Transverse colon (tissue), 4 donors: ENCODE data around the gene TWNK. TPM values are rescaled to one million over a fixed set of nuclear protein-coding genes. Genes with fewer than 3 reads are reported as not detected.

ENCODE experiments used
- DNase-seq: peaks from one replicate; pipeline ENCODE4 v3.0.0-alpha.2; 2019
- H3K27ac ChIP-seq, 4 donors: fragments of 200-600 bp; sonication (generic); 2 replicates each; pipeline ENCODE4 v1.5.1; 2016 to 2018; ENCODE audit warnings: inconsistent platforms in 4 of 4
- H3K27me3 ChIP-seq: fragments of 200-600 bp; sonication (generic); 2 replicates; pipeline ENCODE4 v1.5.1; 2017; ENCODE audit warnings: inconsistent platforms
- H3K36me3 ChIP-seq, 4 donors: fragments of 200-600 bp; sonication (generic); 2 replicates each; pipeline ENCODE4 v1.5.1; 2017 to 2019; ENCODE audit warnings: inconsistent platforms in 4 of 4
- H3K4me1 ChIP-seq, 4 donors: fragments of 200-600 bp; sonication (generic); 2 replicates each; pipeline ENCODE4 v1.5.1; 2017 to 2020; ENCODE audit warnings: inconsistent platforms in 4 of 4
- H3K4me3 ChIP-seq, 4 donors: fragments of 200-600 bp; sonication (generic); 1 replicate in 1 of 4; 2 replicates in 3 of 4; pipeline versions ENCODE4 v1.5.1 to v1.6.1; 2017 to 2019; ENCODE audit warnings: inconsistent platforms in 4 of 4
- H3K9me3 ChIP-seq, 2 donors: fragments of 200-600 bp; sonication (generic); 2 replicates each; pipeline ENCODE4 v1.5.1; 2017 to 2019; ENCODE audit warnings: inconsistent platforms in 2 of 2
- EP300 ChIP-seq: sonication (generic); formaldehyde crosslinking; IDR thresholded peaks from one replicate; pipeline ENCODE4 v1.6.1; 2017; ENCODE audit warnings: antibody characterized with exemption, low read depth
- POLR2A ChIP-seq: fragments of 450-650 bp; IDR thresholded peaks from one replicate; pipeline ENCODE4 v1.6.1; 2016; ENCODE audit warnings: antibody characterized with exemption, mild to moderate bottlenecking, moderate library complexity
- POLR2AphosphoS5 ChIP-seq, 3 donors: sonication (generic); formaldehyde crosslinking; IDR thresholded peaks; one replicate each; pipeline ENCODE4 v1.6.1; 2016; ENCODE audit warnings: antibody characterized with exemption in 3 of 3
- WGBS, 2 donors: methylation state at CpG; one replicate each; pipeline ENCODE4 v1.1.5; 2018; ENCODE audit warnings: low coverage in 1 of 2; 5-methylcytosine and 5-hydroxymethylcytosine counted together
- in situ Hi-C, 4 donors: fragments of 200-750 bp; cut with MboI; loops; one replicate each; pipeline versions ENCODE4 v1.15.0 to v1.15.1; 2017; ENCODE audit warnings: low sequenced_read_pairs in 3 of 4, low pct_ligation_motif_present in 1 of 4, low pct_unique_long_range_greater_than_20kb in 1 of 4
- intact Hi-C: fragments of 100-400 bp; cut with DNase I; formaldehyde crosslinking; loops from one replicate; pipeline ENCODE4 v1.15.1; 2023; ENCODE audit warnings: low total_unique reads
- total RNA-seq, 4 donors: library from RNA; depleted of rRNA; stranded (reverse); fragments of >200 nt; gene quantifications; one replicate each; pipeline ENCODE4 v1.1.0, GENCODE V29; 2016
- TF ChIP-seq, protein P1 (sequence below), 5 experiments: fragments of 200-600 bp in 3 of 5; fragments of 450-650 bp in 2 of 5; sonication (generic) in 3 of 5; IDR thresholded peaks; 1 replicate in 2 of 5; 2 replicates in 3 of 5; pipeline ENCODE4 v1.5.1; 2016 to 2017; ENCODE audit warnings: antibody characterized with exemption in 5 of 5, inconsistent platforms in 3 of 5, mild to moderate bottlenecking in 2 of 5, moderate library complexity in 1 of 5

The TWNK gene
- total RNA-seq, 4 donors from 2014 or later = 1.1 to 12.7 (median 3.3) TPM

DNA sequence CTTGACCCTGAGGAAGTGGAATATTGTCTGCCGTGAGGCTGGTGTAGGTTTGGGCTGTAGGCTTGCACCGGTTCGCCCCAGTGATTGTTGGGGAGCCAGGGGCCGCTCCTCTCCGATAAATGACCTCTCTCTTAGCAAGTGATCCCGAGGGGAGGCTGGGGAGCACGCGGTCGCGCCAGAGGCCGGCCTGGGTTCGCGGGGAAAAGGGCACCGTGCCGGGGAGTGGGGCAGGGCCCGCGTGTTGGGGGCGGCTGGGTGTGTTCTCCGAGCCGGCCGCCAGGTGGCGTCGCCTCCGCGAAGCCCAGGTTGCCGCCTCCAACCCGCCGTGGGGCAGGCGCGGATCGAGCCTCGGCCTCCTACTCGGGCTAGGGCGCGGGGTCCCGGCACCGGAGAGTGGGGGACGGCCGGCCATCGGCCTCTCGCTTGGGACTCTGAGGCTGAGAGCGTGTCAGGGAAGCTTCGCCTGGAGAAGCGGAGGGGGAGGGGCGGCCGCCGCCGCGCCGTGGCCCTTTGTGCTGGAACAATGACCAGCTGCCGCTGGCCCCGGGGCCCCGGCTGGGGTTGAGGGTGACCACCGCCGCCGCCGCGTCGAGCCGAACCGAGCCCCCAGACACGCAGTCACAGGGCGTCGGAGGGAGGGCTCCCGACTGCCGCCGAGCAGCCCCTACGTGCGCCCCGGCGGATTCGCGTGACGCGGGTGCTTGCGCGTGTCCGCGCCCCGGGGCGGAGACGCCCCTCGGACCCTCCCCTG lies 11.8 kb downstream of the TWNK start:
- Histone ChIP-seq H3K27ac (peak overlapping the region; percentile 94 to 98 (median 97)), H3K4me1 (peaks cover 14 to 49% (median 44%) of the 10 kb centered on the region in 4 donors), H3K9me3 (no peaks in the 10 kb centered on the region), H3K36me3 (peaks cover 0 to 8% (median 0%) of the 10 kb centered on the region in 4 donors), H3K27me3 (no peaks in the 10 kb centered on the region), H3K4me3 (peak overlapping the region; percentile 46 to 77 (median 67))
- TF ChIP-seq, protein P1, sequence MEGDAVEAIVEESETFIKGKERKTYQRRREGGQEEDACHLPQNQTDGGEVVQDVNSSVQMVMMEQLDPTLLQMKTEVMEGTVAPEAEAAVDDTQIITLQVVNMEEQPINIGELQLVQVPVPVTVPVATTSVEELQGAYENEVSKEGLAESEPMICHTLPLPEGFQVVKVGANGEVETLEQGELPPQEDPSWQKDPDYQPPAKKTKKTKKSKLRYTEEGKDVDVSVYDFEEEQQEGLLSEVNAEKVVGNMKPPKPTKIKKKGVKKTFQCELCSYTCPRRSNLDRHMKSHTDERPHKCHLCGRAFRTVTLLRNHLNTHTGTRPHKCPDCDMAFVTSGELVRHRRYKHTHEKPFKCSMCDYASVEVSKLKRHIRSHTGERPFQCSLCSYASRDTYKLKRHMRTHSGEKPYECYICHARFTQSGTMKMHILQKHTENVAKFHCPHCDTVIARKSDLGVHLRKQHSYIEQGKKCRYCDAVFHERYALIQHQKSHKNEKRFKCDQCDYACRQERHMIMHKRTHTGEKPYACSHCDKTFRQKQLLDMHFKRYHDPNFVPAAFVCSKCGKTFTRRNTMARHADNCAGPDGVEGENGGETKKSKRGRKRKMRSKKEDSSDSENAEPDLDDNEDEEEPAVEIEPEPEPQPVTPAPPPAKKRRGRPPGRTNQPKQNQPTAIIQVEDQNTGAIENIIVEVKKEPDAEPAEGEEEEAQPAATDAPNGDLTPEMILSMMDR (IDR thresholded peaks at IDR 0.05) = peak; percentile 96 to 99 (median 98)
- TF ChIP-seq POLR2AphosphoS5 (IDR thresholded peaks at IDR 0.05) (peak; percentile 64 to 88 (median 88)), POLR2A (peak; percentile 76), EP300 (no peak)
- peak; percentile 84 for DNase-seq
- 1% methylated on average over 48 of the region's 83 CpGs; no CpG with 5 or more reads in 1 of the 2 donors for WGBS, 2 donors
- intact Hi-C loops (no loop called here), in situ Hi-C loops (no loop called here)

- intact Hi-C loops (no loop called here), in situ Hi-C loops (no loop called here)
- Histone ChIP-seq H3K9me3 (no peaks in the 10 kb centered on the region), H3K4me1 (peaks cover 14 to 49% (median 44%) of the 10 kb centered on the region in 4 donors), H3K36me3 (peaks cover 0 to 9% (median 0%) of the 10 kb centered on the region in 4 donors), H3K4me3 (peak within 1 kb of the TSS; percentile 66 to 77 (median 72)), H3K27me3 (no peaks in the 10 kb centered on the region), H3K27ac (peak within 1 kb of the TSS; percentile 94 to 98 (median 97))
- no peak for TF ChIP-seq POLR2A
- TF ChIP-seq POLR2AphosphoS5 (IDR thresholded peaks at IDR 0.05) = no peak
- TF ChIP-seq, protein P1 (IDR thresholded peaks at IDR 0.05) = no peak
- TF ChIP-seq EP300 = no peak
- no peak for DNase-seq
- WGBS, 2 donors = 7% methylated on average over 22 of the region's 44 CpGs; no CpG with 5 or more reads in 1 of the 2 donors
Measured at GRCh38 chr10:100999742-101000126, 12.4 kb downstream of the TWNK start, which contains the start of gene LZTS2. Gene LZTS2 (plus strand): TSS chr10:100999808. CDS start chr10:101002539, 2,731 bp downstream.

- intact Hi-C loops (no loop called here), in situ Hi-C loops (no loop called here)
- peak overlapping the region; percentile 66 to 77 (median 72) for H3K4me3 ChIP-seq
- H3K9me3 ChIP-seq = no peaks in the 10 kb centered on the region
- peak; percentile 25 for DNase-seq
- TF ChIP-seq POLR2AphosphoS5 (IDR thresholded peaks at IDR 0.05) (no peak), EP300 (no peak), POLR2A (no peak)
- TF ChIP-seq, protein P1 (IDR thresholded peaks at IDR 0.05) = no peak
- H3K36me3 ChIP-seq = peaks cover 0 to 9% (median under 1%) of the 10 kb centered on the region in 4 donors
- H3K4me1 ChIP-seq = peaks cover 14 to 49% (median 44%) of the 10 kb centered on the region in 4 donors
- WGBS, 2 donors = 22% methylated on average over 19 of the region's 19 CpGs; no CpG with 5 or more reads in 1 of the 2 donors
- H3K27me3 ChIP-seq = no peaks in the 10 kb centered on the region
- H3K27ac ChIP-seq = peak overlapping the region; percentile 94 to 98 (median 97)
Measured at GRCh38 chr10:101000127-101000914, 13.0 kb downstream of the TWNK start.
